HG03280 (cell line): ENCODE measurements around the gene KLF7.
"Not testable (repeated sequence)": the region's sequence is repeated elsewhere in the genome, so short reads cannot be mapped to it uniquely, and the experiment has no call there.

Experiments
- ATAC-seq: cut with Tn5 transposase; IDR thresholded peaks from one replicate; pipeline ENCODE4 v1.9.1; 2021; ENCODE audit warnings: mild to moderate bottlenecking, moderate library complexity; ENCODE audit not compliant: unreplicated experiment

Gene KLF7

DNA sequence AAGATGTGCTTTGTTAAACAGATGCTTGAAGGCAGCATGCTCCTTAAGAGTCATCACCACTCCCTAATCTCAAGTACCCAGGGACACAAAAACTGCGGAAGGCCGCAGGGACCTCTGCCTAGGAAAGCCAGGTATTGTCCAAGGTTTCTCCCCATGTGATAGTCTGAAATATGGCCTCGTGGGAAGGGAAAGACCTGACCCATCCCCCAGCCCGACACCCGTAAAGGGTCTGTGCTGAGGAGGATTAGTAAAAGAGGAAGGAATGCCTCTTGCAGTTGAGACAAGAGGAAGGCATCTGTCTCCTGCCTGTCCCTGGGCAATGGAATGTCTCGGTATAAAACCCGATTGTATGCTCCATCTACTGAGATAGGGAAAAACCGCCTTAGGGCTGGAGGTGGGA lies 128.7 kb downstream of the KLF7 start:
- ATAC-seq = not testable (repeated sequence)

DNA sequence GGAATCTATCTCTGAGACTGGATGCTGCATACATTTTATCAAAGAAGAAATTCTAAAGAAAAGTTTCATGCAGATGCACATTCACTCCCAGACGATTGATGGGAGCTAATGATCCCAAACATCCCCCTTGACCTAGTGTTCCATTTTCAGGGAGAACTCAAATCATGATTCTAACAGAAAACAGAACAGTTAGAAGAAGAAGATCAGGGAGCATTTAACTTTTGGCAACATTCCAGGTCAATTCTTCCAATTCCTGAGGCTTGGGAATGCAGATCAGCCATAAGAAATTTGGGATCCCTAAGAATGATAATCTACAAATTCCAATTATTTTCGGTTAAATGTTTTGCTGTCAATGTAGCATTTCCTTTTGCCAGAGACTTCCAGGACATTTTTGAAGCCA lies 129.9 kb downstream of the KLF7 start:
- ATAC-seq = no peak

DNA sequence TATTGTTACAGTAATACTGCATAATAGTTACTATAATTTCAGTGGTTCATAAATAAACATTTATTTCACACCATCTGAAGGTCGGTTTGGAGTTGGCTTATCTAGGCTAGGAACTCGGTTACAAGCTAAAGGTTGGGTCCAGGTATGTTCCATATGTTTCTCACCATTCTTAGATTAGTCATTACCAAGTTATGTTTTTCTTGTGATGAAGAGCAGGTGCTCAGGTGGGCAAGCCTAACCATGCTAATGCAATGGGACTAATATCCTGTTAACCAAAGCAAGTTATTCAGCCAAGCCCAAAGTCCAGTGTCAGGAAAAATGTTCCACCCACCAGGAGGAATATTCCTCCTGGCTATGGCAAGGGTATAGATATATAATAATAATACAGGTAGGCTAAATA lies 133.3 kb downstream of the KLF7 start:
- no peak for ATAC-seq
